H1 (cell line): Measurements from ENCODE around the gene ZBTB44. TPM values are rescaled to one million over a fixed set of nuclear protein-coding genes. Genes with fewer than 3 reads are reported as not detected.

Experiments used
- CTCF ChIA-PET: fragments of 300-600 bp; sonication (Branson Sonifier 250); formaldehyde crosslinking; loops from one replicate; lab custom pipeline; 2021; ENCODE audit not compliant: partially characterized antibody; lab: Charles Lee
- POLR2A ChIA-PET: fragments of 300-600 bp; sonication (Branson Sonifier 250); formaldehyde crosslinking; loops from one replicate; lab custom pipeline; 2021; ENCODE audit warnings: inconsistent platforms; ENCODE audit not compliant: partially characterized antibody; lab: Charles Lee
- DNase-seq, 2 experiments: peaks; one replicate each; pipeline versions ENCODE4 v3.0.0 to v3.0.0-alpha.2; 2010 to 2022; ENCODE audit warnings: low spot score in 2 of 2, low read depth in 1 of 2, mixed read lengths in 1 of 2
- FAIRE-seq: peaks from 2 replicates; lab custom pipeline; 2011; peaks lifted over from hg19 to GRCh38; lab: Jason Lieb, UNC
- H2AFZ ChIP-seq: 2 replicates; pipeline ENCODE4 v1.8.1; 2012; ENCODE audit warnings: low read length, inconsistent platforms
- H2AK5ac ChIP-seq: 2 replicates; pipeline ENCODE4 v1.6.1; 2013; ENCODE audit warnings: low read depth, low read length
- H2BK120ac ChIP-seq: replicated peaks from 2 replicates; pipeline ENCODE3; 2013; ENCODE audit warnings: low read depth, low read length, inconsistent platforms
- H2BK12ac ChIP-seq: 2 replicates; pipeline ENCODE4 v1.6.1; 2013; ENCODE audit warnings: low read depth, low read length
- H2BK15ac ChIP-seq: 2 replicates; pipeline ENCODE4 v1.6.1; 2013; ENCODE audit warnings: low read length
- H2BK20ac ChIP-seq: 2 replicates; pipeline ENCODE4 v1.6.1; 2013; ENCODE audit warnings: low read length
- H2BK5ac ChIP-seq: 2 replicates; pipeline ENCODE4 v1.6.1; 2013; ENCODE audit warnings: low read depth, low read length
- H3K14ac ChIP-seq: 2 replicates; pipeline ENCODE4 v1.6.1; 2013; ENCODE audit warnings: inconsistent platforms; ENCODE audit not compliant: insufficient read length
- H3K18ac ChIP-seq: 2 replicates; pipeline ENCODE4 v1.6.1; 2013; ENCODE audit warnings: low read length; ENCODE audit errors: extremely low read depth
- H3K23ac ChIP-seq: 2 replicates; pipeline ENCODE4 v1.6.1; 2013; ENCODE audit warnings: inconsistent platforms; ENCODE audit not compliant: insufficient read length
- H3K23me2 ChIP-seq: 2 replicates; pipeline ENCODE4 v1.6.1; 2013; ENCODE audit warnings: low read depth, low read length
- H3K27ac ChIP-seq: 2 replicates; pipeline ENCODE4 v1.6.1; 2011; ENCODE audit warnings: low read depth, low read length, inconsistent platforms
- H3K27me3 ChIP-seq, 4 experiments: replicated peaks in 1 of 4; 1 replicate in 1 of 4; 2 replicates in 3 of 4; pipeline versions ENCODE4 v1.6.1 to v1.8.1; 2011 to 2013; ENCODE audit warnings: low read length in 3 of 4, mild to moderate bottlenecking in 3 of 4, inconsistent platforms in 2 of 4, mixed read lengths in 2 of 4, moderate library complexity in 1 of 4; ENCODE audit not compliant: control insufficient read depth in 3 of 4, insufficient read depth in 3 of 4; ENCODE audit errors: extremely low read depth in 1 of 4
- H3K36me3 ChIP-seq, 4 experiments: 2 replicates each; pipeline versions ENCODE4 v1.6.1 to v1.8.1; 2011 to 2013; ENCODE audit warnings: mild to moderate bottlenecking in 4 of 4, low read length in 3 of 4, moderate library complexity in 2 of 4, control low read depth in 1 of 4, inconsistent platforms in 1 of 4; ENCODE audit not compliant: insufficient read depth in 4 of 4, control insufficient read depth in 2 of 4
- H3K4ac ChIP-seq: replicated peaks from 2 replicates; pipeline ENCODE3; 2013; ENCODE audit warnings: low read length, low read depth, mixed read lengths, inconsistent platforms; ENCODE audit not compliant: insufficient read length
- H3K4me1 ChIP-seq, 4 experiments: replicated peaks in 1 of 4; 1 replicate in 1 of 4; 2 replicates in 3 of 4; pipeline versions ENCODE4 v1.6.1 to v1.8.1; 2011 to 2013; ENCODE audit warnings: low read length in 3 of 4, inconsistent platforms in 2 of 4, mixed read lengths in 1 of 4; ENCODE audit not compliant: insufficient read depth in 4 of 4, control insufficient read depth in 3 of 4
- H3K4me2 ChIP-seq, 2 experiments: 2 replicates each; pipeline versions ENCODE4 v1.6.1 to v1.8.1; 2011 to 2013; ENCODE audit warnings: low read depth in 2 of 2, low read length in 2 of 2, control low read depth in 1 of 2, inconsistent platforms in 1 of 2, mild to moderate bottlenecking in 1 of 2; ENCODE audit not compliant: insufficient read depth in 1 of 2
- H3K4me3 ChIP-seq, 4 experiments: fragments of 200-600, 300-600 bp in 1 of 4; sonication (generic), shearing (Covaris generic), sonication (Bioruptor Twin) in 1 of 4; 2 replicates each; pipeline versions ENCODE4 v1.5.1 to v1.8.1; 2011 to 2016; ENCODE audit warnings: low read length in 4 of 4, low read depth in 3 of 4, control low read depth in 2 of 4, inconsistent platforms in 2 of 4, mild to moderate bottlenecking in 2 of 4, mixed read lengths in 1 of 4, moderate library complexity in 1 of 4; ENCODE audit not compliant: insufficient read depth in 2 of 4; ENCODE audit errors: extremely low read depth in 1 of 4
- H3K56ac ChIP-seq: replicated peaks from 2 replicates; pipeline ENCODE3; 2013; ENCODE audit warnings: low read depth, mild to moderate bottlenecking, mixed read lengths, low read length, inconsistent platforms; ENCODE audit not compliant: insufficient read length
- H3K79me1 ChIP-seq: 2 replicates; pipeline ENCODE4 v1.6.1; 2013; ENCODE audit warnings: low read depth, low read length, control low read depth
- H3K79me2 ChIP-seq, 2 experiments: 2 replicates each; pipeline versions ENCODE4 v1.6.1 to v1.8.1; 2012 to 2013; ENCODE audit warnings: low read length in 2 of 2, mild to moderate bottlenecking in 2 of 2, inconsistent platforms in 1 of 2; ENCODE audit not compliant: insufficient read depth in 2 of 2, control insufficient read depth in 1 of 2
- H3K9ac ChIP-seq, 4 experiments: replicated peaks in 1 of 4; 1 replicate in 1 of 4; 2 replicates in 3 of 4; pipeline versions ENCODE4 v1.6.1 to v1.8.1; 2011 to 2013; ENCODE audit warnings: low read depth in 3 of 4, low read length in 3 of 4, control low read depth in 2 of 4, mild to moderate bottlenecking in 2 of 4, moderate library complexity in 2 of 4, inconsistent platforms in 1 of 4; ENCODE audit errors: extremely low read depth in 1 of 4
- H3K9me3 ChIP-seq, 2 experiments: 2 replicates each; pipeline versions ENCODE4 v1.6.1 to v1.8.1; 2012 to 2013; ENCODE audit warnings: mild to moderate bottlenecking in 2 of 2, moderate library complexity in 2 of 2, control low read depth in 1 of 2, inconsistent platforms in 1 of 2, low read depth in 1 of 2, low read length in 1 of 2, mixed read lengths in 1 of 2; ENCODE audit not compliant: insufficient read depth in 2 of 2
- H4K20me1 ChIP-seq, 2 experiments: replicated peaks in 1 of 2; 2 replicates each; pipeline versions ENCODE3 to v1.8.1; 2011 to 2013; ENCODE audit warnings: inconsistent platforms in 2 of 2, low read length in 2 of 2, mild to moderate bottlenecking in 1 of 2; ENCODE audit not compliant: insufficient read depth in 2 of 2, control insufficient read depth in 1 of 2
- H4K5ac ChIP-seq: 2 replicates; pipeline ENCODE4 v1.6.1; 2013; ENCODE audit warnings: low read length, low read depth, mixed read lengths, inconsistent platforms; ENCODE audit not compliant: insufficient read length
- H4K8ac ChIP-seq: 2 replicates; pipeline ENCODE4 v1.8.0; 2013; ENCODE audit warnings: mild to moderate bottlenecking, moderate library complexity, low read length, inconsistent platforms; ENCODE audit not compliant: insufficient read depth; ENCODE audit errors: extremely low read depth
- H4K91ac ChIP-seq: replicated peaks from 2 replicates; pipeline ENCODE3; 2013; ENCODE audit warnings: low read length, mixed read lengths, inconsistent platforms; ENCODE audit not compliant: insufficient read length
- BRCA1 ChIP-seq: IDR thresholded peaks from 2 replicates; pipeline ENCODE4 v1.6.1; 2012; ENCODE audit warnings: low read depth, low read length, improper control_type of control experiment
- KDM4A ChIP-seq: IDR thresholded peaks from one replicate; pipeline ENCODE4 v1.7.1; 2012; ENCODE audit warnings: low read depth, mild to moderate bottlenecking, moderate library complexity, low read length, inconsistent platforms; ENCODE audit not compliant: severe bottlenecking
- SP1 ChIP-seq: IDR thresholded peaks from 2 replicates; pipeline ENCODE4 v1.6.1; 2011; ENCODE audit warnings: low read depth, low read length
- SP2 ChIP-seq: IDR thresholded peaks from 2 replicates; pipeline ENCODE4 v1.6.1; 2012; ENCODE audit warnings: mild to moderate bottlenecking, low read length, inconsistent platforms
- TAF7 ChIP-seq: optimal IDR thresholded peaks from 2 replicates; pipeline ENCODE3; 2011; ENCODE audit warnings: low read depth, mild to moderate bottlenecking, inconsistent platforms, low read length, moderate library complexity, borderline replicate concordance
- WGBS, 2 experiments: shearing (Covaris generic) in 1 of 2; methylation state at CpG; one replicate each; pipeline versions ENCODE4 v1.1.6 to v1.1.7; 2013 to 2015; ENCODE audit warnings: low lambda C conversion rate in 2 of 2, mixed read lengths in 2 of 2, inconsistent platforms in 1 of 2, low coverage in 1 of 2, missing lambda C conversion rate in 1 of 2; ENCODE audit not compliant: insufficient replicate concordance in 2 of 2, insufficient coverage in 1 of 2, insufficient read length in 1 of 2; ENCODE audit errors: extremely low coverage in 1 of 2, missing lambda C conversion rate in 1 of 2; 5-methylcytosine and 5-hydroxymethylcytosine counted together
- polyA plus RNA-seq, 7 experiments: library from polyadenylated mRNA; depleted of rRNA in 3 of 7; stranded (reverse) in 5 of 7; unstranded in 2 of 7; fragments of >200 nt in 5 of 7; fragments of 200-250 nt in 2 of 7; gene quantifications; 1 replicate in 5 of 7; 2 replicates in 1 of 7; 4 replicates in 1 of 7; pipeline versions ENCODE4 v1.2.1 to v1.2.3, GENCODE V29; 2011 to 2013; ENCODE audit warnings: missing spikeins in 2 of 7, mixed read lengths in 2 of 7
- total RNA-seq: library from RNA; stranded (reverse); fragmentation: NEBNext Ultra II Directional; extraction: Animal tissue kit (Norgen Biotek cat#: 25700); gene quantifications from 2 replicates; pipeline ENCODE4 v1.2.1, GENCODE V29; 2021

Gene ZBTB44
- total and polyA plus RNA-seq, 2 of the 8 experiments (the other 6 are each of a cell fraction or from before 2014, with no cell fraction given) = 37.2 to 158 TPM

DNA sequence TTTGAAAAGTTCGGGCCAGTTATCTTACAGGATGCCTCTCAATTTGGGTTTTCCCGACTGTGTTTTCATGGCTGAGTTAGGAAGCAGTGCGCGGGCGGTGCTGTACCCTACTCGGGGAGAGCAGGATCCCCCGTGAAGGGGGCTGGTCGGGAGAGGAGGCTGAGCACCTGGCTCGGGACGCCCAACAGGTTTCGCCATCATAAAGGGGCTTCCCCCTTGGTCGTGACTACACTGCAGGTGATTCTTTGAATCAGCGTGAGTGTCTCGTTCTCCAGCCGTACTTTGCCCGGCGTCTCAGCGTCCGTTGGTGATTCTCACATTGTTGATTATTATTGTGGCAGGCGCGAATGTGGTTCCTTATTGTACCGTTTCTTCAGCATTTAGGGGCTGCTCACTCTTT, 108.6 kb downstream of the ZBTB44 start:
- no peak overlapping the region for H3K4me2 ChIP-seq

More for the DNA sequence above, 108.6 kb downstream of the ZBTB44 start:
- Histone ChIP-seq H3K14ac (no peak overlapping the region), H2BK20ac (no peak overlapping the region), H3K4me3 (no peak overlapping the region), H3K36me3 (no peaks in the 10 kb centered on the region; a peak in 1 of 8 replicates), H2AFZ (no peak overlapping the region), H2BK15ac (no peak overlapping the region), H2AK5ac (no peak overlapping the region), H4K20me1 (no peaks in the 10 kb centered on the region), H3K9ac (no peak overlapping the region), H3K27ac (no peak overlapping the region), H3K56ac (no peak overlapping the region), H2BK5ac (no peak overlapping the region), H3K4ac (no peak overlapping the region), H3K79me2 (no peaks in the 10 kb centered on the region), H4K5ac (no peak overlapping the region), H3K23me2 (no peaks in the 10 kb centered on the region; the same call in 1 of the 2 replicates), H4K8ac (no peak overlapping the region), H3K27me3 (no peaks in the 10 kb centered on the region), H2BK120ac (no peak overlapping the region), H3K9me3 (no peaks in the 10 kb centered on the region), H3K79me1 (no peaks in the 10 kb centered on the region), H2BK12ac (no peak overlapping the region), H4K91ac (no peak overlapping the region), H3K18ac (no peak overlapping the region), H3K4me1 (no peaks in the 10 kb centered on the region), H3K23ac (no peak overlapping the region)
- POLR2A ChIA-PET = interaction anchor here (3.1 kb wide), 1 partner anchor 13 kb away, joined by 13 read pairs; no protein-coding TSS in a partner anchor
- whole genome bisulfite sequencing, 2 experiments = 89% methylated on average over 22 of the region's 22 CpGs; no CpG with 5 or more reads in 1 of the 2 experiments
- CTCF ChIA-PET = interaction anchor here (1.5 kb wide), 1 partner anchor 10 kb away, joined by 3 read pairs; no protein-coding TSS in a partner anchor
- DNase-seq (no peak), FAIRE-seq (no peak)
- TF ChIP-seq TAF7 (no peak), SP2 (no peak), KDM4A (no peak), BRCA1 (no peak), SP1 (no peak)
